ENCODE data around the gene UVSSA. TPM values are rescaled to one million over a fixed set of nuclear protein-coding genes. Genes with fewer than 3 reads are reported as not detected.

UVSSA gene
- total RNA-seq, 1 experiment from 2014 or later = 2.5 TPM

DNA sequence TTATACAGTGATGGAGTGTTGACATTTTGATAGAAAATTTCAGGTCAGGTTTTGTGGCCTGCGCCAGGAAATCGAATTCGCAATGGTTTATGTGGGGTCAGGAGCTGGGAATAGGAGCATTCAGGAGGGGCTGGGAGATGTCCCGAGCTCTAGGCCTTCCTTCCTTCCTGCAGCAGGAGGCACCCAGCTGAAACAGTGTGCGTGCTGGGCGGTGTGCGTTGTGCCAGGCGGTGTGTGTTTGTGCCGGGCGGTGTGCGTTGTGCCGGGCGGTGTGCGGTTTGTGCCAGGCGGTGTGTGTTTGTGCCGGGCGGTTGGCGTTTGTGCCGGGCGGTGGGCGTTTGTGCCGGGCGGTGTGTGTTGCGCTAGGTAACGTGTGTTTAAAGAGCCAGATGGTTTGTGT lies 1.7 kb downstream of the UVSSA start:
- no peak for DNase-seq (ENCODE audit: low spot score)

DNA sequence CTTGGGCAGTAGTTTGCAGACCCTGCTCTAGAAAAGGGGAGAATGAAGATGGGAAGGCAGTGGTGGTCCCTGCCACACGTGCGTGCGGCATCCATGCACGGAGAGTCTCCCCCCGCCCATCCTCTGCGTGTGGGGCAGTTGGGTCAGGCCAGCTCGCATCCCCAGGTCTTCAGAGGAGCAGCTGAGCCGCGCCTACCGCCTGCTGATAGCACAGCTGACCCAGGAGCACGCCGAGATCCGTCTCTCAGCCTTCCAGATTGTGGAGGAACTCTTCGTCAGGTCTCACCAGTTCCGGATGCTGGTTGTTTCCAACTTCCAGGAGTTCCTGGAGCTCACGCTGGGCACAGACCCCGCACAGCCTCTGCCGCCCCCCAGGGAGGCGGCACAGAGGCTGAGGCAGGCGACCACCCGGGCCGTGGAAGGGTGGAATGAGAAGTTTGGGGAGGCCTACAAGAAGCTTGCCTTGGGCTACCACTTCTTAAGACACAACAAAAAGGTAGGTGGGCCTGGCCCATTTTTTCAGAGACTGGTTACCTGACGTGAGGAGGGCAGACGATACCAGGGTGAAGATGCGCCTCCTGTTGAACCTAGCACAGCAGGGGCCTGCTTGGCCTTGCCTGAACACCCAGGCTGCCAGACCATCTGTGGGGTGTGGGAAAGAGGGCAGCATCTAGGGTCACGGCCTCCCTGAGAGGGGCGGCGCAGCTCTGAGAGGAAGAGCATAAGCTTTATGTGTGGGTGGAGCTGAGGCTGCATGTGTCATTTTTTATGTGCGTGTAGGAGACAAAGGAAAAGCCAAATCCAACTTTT lies 2.6 kb downstream of the UVSSA start:
- no peak for DNase-seq (ENCODE audit: low spot score)

DNA sequence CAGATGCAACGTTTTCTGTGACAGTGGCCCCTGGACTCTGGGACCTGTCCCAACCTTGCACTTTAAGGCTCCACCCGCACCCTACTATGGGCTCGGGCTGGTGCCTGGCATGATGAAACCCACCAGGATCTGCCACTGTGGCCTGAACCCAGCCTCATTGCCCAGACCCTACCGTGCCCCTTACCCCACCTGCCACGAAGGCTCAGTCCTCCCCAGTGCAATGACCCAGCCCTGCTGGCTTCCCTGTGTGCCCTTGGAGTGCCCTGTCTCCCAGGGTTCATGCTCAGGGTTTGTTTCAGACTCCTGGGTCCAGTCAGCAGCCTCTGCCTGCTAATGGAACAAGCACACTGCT lies 3.1 kb downstream of the UVSSA start:
- DNase-seq (ENCODE audit: low spot score) = no peak

DNA sequence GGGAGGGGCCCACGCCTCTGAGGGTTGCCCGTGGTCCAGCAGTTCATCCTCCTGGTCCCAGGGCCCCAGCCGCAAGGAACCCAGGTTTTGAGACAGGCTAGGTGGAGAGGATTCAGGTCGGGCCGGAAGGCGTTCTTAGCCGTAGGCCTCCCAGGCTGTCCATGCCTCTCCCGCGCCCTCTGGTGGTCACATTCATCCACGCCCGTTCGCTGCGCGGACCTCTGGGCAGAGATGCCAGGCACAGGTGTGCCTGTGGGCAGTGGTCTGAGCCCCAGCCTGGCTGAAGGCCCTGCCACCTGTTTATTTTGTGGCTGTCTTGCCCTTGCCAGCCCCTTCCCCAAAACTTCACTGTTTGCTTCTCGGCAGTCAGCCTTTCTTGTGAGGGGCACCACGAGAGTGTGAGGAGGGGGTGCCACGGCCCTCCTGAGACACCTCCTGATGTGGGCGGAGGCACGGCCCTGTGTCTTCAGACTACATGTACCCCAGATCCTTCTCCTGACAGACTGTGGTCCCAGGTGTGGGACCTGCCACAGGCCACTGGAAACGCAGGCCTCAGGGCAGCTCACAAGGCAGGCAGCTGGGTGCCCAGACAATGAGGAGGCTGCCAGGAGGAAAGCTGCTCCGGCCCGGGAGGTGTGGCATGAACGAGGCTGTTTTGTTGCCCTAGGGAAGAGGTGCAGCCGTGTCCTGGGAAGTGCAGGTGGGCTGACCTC lies 5.0 kb downstream of the UVSSA start:
- peak; percentile 78 for DNase-seq (ENCODE audit: low spot score)

DNA sequence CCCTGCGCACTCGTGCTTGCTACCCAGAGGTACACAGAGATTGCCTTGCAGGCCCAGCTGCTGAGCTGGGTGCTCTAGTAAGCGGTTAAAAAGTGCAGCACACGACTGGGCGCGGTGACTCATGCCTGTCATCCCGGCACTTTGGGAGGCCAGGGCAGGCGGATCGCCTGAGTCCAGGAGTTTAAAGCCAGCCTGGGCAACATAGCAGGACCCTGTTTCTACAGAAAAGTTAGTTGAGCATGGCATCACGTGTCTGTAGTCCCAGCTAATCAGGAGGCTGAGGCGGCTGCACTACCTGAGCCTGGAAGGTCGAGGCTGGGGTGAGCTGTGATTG lies 5.5 kb downstream of the UVSSA start:
- DNase-seq (ENCODE audit: low spot score) = no peak

DNA sequence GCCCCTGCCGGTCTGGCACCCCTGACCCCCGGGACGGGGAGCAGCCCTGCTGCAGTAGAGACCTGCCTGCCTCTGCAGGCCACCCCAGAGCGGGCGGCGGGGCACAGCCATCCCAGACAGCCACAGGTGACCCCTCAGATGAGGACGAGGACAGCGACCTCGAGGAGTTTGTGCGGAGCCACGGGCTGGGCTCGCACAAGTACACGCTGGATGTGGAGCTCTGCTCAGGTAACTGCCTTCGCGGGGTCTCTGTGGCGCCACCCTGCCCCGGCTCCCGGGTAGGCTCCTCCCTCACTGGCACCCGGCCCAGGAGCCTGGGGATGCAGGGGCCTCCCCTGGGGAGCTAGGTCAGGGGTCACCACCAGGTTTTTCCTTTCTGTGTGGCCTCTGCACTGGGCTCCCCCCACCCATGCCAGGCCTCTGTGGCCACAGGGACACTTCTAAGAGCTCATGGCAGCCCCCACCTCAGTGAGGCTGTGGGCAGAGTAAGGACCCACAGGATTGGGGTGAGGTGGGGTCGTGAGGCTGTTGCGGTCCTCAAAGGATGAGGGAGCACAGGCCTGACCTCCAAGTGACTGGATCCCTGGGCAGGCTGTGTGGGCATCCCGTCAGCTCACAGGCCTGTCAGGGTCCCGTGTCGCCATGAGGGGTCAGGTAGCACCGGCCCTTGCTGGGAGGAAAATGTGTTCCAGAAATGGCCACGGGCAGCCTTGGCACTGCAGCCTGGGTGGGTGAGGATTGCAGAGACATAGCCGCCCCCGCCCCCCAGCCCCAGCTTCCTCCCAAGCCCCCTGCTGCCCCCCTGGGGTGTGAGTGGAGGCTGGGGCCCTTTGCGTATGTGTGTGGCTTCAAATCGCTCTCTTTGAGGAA lies 6.4 kb downstream of the UVSSA start:
- DNase-seq (ENCODE audit: low spot score) = no peak

DNA sequence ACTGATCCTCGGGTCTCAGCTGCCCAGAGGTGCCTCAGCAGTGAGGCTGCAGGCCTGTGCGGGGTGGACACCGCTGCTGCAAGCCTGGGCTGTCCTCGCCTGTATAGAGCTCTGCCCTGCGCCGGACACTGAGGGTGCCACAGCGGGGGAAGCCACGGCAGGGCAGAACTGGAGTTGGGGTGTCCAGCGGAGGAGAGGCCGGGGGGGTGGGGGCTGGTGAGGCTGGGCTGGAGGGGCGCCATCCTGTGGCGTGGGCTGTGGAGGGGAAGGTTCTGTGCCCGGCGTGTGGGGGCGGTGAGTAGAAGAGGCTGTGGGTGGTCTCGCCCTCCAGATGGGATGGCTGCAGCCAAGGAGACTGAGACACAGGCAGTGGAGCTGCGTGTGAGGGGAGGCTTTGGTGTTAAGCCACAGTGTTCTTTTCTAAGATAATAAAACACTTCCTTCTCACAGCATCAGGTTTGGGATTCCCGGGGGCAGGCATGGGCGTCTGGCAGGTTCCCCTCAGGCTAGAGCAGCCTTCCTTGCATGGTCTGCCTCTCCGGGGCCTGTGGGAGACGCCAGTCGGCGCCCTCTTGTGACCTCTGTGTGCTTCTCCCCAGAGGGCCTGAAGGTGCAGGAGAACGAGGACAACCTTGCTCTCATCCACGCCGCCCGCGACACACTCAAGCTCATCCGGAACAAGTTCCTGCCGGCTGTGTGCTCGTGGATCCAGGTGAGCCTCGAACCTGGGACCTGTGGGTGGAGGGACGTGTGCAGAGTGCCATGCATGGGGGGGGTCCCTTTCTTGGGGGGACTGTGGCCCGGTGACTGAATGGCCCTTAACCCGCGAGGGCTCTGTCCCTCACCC lies 7.4 kb downstream of the UVSSA start:
- DNase-seq (ENCODE audit: low spot score) = no peak

DNA sequence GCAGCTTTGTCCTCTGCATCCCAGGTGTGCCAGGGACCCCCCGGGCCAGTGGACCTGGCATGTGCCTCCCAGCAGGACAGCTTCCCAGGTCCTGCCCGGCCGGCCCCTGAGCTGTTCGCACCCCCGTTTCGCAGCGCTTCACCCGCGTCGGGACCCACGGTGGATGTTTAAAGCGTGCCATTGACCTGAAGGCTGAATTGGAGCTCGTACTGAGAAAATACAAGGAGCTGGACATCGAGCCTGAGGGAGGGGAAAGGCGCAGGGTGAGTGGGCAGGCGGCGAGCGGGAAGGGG lies 7.9 kb downstream of the UVSSA start:
- DNase-seq (ENCODE audit: low spot score) = no peak

DNA sequence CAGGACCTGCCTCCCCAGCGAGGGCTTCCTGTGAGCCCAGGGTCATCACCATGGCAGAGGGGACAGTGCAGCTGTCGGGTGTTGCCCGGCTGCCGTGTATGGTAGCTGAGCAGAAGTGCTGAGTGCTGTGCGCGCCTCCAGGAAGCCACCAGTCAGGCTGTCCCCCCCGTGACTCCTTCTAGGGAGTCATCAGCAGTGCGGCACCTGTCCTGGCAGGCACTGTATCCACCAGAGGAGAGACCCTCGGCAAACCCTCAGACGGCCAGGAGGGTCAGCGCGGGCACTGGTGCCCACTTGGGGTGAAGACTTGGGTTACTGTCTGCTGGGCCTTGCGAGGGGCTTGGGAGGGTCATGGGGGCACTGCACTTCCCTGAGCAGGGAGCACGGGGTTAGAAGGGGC lies 8.4 kb downstream of the UVSSA start:
- no peak for DNase-seq (ENCODE audit: low spot score)

DNA sequence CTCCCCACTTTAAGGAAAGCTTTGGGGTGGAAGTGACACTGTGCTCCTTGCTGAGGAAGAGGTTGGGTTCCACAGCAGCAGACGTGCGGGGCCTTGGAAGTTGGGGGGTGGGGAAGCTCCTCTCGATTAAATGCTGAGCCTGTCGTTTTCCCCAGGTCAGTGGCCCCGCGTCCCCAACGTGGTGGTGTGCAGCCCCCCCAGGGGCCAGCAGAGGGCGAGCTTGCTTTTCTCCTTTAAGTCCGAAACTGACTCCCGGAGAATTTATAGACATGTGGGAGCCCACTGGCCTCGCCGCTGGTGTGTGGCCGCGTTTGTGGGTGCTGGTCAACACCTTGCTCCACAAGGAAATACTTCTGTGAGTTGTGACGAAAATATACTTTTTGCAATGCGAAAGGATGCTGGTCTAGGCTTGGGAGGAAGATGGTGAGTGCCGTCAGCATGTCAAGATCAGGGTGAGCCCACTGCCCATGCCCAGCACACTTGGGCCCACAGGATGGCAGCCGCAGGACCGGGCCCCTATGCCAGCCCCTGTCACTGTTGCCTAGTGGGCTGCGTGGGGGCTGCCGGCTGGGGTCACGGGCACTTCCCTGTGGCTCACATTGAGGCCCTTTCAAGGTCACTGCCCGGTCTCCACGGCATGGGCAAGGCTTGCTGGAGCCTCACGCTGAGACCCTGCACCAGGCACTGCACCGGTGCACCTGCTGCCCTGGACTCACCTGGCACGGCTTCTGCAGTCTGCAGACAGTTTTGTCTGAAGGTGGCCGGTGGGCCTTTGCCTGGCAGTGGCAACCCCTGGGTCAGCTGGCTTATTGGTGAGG lies 9.4 kb downstream of the UVSSA start:
- DNase-seq (ENCODE audit: low spot score) = no peak

DNA sequence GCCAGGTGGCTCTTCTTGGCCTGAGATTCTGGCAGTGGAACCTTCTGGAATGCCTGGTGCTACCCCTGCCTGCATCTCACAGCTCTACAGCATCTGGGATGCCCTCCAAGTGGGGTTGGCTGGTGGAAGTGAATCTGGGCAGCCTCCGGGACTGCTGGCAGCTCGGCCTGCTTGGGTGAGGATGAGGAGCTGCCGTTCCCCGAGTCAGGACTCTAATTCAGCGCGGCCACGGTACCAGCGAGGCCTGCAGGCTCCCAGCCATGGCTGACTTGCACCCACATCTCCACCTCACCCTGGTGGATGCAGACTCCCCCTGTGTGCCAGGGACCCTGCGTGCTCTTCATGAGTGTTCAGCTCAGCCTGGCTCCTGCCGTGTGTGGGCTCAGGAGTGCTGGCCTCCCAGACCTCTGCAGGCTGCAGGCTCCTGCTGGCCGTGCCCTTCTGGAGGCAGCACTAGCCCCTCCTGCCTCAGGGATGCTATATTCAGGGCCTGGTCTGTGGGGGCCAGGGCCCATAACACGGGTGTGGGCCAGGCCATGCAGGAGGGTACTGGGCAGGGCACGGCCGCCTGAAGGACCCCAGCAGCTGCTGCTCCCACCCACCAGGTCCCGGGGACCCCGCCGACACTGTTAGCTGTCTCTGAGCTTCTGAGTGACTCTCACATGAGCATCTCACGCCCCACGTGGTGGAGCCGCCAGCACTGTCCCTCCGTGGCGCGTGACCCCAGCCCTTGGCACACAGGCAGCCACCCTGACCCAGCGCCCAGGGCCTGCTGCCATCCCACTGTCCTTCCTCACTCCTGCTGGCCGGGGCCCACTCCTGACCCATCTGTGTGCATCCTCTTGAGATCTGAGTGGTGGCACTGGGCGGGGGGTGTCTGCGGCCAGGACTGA lies 10.6 kb downstream of the UVSSA start:
- no peak for DNase-seq (ENCODE audit: low spot score)

DNA sequence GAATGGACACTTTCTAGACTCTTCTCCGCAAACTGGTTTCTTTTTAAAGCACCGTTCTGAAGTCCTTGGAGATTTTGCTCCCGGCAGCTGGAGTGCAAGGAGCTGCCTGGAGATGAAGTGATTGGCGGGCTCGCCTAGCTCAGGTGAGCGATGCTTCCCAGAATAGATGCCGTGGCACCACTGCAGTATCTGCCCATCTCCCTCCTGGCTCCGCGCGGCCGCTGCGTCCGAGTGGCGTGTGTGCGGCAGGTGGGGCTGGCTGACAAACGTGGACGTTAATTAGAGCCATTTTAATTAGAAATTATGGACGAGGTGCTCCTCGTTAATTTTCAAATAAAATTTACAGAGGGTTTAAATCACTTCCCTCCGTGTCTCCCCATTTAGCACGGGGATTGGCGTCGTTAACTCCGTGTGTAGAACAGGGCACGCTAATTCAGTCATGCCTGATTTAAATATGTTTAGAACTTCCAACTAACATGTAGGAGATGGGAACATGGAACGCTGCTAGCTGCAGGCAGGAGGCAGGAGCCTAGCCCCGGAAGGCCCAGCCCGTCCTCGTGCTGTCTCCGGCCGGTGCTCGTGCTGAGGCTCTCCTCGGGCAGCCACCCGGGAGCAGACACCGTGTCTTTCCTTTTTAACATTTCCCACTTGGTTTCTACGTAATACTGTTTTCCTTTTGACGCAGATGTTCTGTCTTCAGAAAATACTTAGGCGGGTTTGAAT lies 11.6 kb downstream of the UVSSA start:
- DNase-seq (ENCODE audit: low spot score) = no peak

DNA sequence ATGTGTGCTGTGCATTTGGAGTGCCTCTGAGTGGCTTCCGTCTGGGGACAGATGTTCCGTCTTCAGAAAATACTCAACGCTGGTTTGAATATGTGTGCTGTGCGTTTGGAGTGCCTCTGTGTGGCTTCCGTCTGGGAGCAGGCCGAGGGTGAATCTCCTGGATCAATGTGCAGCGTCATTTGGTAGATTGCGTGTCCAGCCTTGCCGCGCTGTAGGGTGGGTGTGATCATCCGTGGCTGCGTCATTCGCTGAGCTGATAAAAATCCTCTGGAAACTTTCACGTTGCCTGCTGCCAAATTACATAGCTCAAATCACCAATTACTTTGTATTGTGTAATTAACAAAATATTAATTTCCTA lies 12.1 kb downstream of the UVSSA start:
- no peak for DNase-seq (ENCODE audit: low spot score)

DNA sequence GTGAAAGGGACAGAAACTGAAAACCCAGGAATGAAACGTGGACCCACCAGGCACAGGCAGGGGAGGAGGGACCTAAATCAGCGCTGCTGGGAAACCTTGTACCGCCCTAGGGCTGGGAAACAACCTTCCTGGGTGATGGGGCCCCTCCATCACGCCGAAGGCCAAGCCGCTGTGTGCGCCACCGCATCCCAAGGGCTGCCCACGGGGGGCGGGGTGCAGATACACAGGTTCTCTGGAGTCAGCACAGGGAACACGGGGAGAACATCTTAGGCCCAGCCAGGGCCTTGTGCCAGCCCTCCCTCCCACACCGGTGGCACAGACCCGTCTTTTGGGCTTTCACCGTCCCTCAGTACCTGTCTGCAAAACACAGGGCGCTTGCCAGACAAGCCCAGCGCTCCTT lies 13.0 kb downstream of the UVSSA start:
- no peak for DNase-seq (ENCODE audit: low spot score)

DNA sequence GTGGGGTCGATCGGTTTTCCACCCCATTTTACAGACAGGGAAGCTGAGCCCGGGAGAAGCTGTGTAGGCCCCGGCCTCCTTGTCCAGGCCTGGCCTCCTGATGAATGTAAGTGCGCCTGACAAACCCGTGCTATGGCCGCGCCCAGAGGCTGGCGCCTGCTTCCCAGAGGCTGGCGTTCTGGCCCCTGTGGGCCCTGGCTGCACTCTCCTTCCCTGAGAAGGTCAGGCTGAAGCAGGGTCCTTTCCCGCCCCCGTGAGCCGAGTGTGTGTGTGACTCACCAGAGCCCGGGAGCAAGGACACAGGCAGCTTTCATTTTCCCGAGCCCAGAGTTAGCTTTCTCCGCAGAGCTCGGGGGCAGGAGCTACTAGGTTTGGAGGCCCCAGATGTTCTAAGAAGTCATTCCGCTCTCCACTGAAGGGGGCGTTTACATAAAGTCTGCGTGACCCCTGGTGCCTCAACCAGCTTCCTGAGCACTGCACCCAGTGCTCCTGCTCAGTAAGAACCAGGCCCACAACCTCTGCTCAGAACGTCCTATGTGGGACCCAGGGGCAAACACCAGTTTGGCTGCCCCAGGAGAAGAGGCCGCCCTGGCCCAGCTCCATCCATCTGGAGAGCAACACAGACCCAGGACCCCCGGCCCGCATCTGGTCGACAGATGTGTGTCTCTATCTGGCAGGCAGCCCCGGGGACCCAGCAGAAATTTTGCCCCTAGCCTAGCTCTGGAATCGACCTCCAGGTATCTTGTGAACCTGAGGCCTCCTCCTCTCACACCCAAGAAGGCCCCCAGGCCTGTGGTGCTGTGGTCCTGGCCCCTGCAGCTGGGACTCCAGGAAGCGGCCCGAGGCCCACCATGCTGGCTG lies 13.6 kb downstream of the UVSSA start:
- no peak for DNase-seq (ENCODE audit: low spot score)

DNA sequence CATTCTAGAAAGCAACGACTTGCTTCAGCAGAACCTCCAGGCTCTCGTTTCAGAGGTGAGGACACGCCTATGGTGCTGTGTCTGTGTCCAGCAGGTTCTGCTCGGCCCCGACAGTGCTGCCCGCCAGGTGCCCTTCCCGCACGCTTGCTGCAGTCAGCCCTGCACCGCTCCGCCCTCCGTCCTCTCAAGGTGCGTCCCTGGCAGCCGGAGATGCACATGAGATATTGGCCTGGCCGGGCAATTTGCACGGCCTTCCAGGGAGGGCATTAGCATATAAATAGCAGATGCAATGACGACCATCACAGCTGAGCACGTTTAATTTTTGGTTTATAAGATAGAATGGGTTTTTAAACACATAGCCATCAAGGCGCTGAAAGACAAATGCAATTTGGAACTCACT lies 14.4 kb downstream of the UVSSA start:
- no peak for DNase-seq (ENCODE audit: low spot score)

DNA sequence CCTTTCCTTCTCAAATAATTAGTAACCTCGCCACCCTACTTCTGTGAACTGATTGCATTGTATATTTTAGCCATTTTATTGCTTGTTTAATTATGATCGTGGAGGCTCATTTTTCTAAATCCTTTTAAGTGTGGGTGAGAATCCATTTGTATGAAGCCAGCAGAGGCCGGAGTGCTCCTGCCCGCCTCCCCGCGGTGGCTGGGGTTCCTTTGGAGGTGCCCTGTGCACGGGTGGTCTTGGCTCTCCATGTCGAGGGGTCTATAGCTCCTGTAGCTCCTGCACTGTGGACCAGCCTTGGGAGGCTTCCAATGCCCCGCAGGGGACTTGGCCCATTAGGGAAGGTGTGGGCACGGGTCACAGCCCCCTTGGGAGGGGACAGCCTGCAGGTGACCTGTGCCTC lies 15.0 kb downstream of the UVSSA start:
- DNase-seq (ENCODE audit: low spot score) = no peak

DNA sequence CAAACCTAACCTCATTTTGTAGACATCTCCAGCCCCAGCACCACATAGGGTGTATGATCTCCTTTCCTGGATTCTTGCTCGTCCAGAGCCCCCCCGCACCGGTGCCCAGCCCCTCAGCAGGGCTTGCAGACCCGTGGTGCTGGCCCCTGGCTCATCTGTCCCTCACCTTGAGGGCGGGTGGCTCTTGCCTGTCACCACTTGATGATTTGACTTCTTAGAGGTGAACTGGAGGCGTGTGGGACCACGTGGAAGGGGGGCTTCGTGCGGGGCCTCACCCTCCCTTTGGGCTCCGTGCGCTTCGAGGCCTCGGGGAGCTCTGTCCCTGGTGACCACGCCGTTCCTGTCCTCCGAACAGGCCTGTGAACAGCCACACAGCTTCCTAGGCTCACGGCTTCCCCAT lies 15.5 kb downstream of the UVSSA start:
- no peak for DNase-seq (ENCODE audit: low spot score)

DNA sequence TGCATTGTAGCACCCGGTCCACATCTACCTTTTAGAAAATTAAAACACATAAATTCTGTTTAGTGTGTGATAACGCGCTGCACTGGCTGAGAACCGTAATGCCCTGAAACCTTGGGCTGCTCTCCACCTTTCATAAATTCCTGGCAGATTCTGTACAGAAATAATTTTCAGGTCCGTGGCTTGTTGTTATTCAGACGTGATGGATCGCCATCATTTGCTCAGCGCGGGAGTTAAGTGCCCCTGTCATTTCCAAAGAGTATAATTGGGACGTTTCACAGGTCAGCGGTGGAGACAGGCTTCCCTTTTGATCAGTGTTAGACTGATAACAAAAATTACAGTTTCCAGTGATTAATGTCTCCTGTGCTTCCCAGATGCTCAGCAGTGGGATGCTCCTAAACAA lies 16.5 kb downstream of the UVSSA start:
- DNase-seq (ENCODE audit: low spot score) = no peak
